Measurements from ENCODE around the gene SLC16A3.

DNA sequence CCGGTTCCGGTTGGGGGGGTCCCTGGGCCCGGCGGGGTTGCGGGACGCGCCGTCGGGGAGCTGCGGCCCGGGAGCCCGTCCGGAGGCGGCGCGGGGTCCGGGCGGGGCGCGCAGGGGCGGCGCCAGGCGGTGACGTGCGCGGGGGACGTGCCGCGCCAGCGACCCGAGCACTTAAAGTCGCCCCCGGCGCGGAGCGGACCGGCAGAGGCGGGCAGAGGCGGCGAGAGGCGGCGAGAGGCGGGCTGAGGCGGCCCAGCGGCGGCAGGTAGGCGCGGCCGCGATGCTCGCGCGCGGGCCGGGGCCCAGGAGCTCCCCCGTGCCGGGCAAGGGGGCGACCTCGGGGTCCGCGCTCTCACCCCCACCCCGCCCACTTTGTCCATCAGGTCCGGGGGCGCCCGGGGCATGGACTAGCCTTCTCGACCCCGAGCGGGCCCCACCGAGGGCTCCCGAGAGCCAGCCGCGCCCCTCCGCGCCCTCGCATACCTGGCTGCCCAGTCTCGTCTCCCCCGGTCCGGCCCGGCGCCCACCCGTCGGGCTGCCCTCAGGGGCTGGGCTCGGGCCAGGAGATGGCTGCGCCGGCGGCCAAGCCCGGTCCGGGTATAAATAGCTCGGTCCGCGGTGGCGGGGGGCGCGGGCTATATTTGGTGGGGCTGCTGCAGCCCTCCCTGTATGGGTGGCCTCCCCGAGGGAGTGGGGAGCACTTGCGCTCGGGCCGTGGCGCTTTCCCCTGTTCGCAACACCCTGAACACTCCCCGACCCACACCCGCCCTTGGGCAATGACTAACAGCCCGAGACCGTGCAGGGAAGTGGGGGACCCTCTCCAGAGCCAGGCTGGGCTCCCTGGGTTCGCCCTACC is at the start of gene SLC16A3:
- TF ChIP-seq POLR2A (IDR thresholded peaks at IDR 0.05): peak; percentile 53 to 94
- TF ChIP-seq, protein P1, sequence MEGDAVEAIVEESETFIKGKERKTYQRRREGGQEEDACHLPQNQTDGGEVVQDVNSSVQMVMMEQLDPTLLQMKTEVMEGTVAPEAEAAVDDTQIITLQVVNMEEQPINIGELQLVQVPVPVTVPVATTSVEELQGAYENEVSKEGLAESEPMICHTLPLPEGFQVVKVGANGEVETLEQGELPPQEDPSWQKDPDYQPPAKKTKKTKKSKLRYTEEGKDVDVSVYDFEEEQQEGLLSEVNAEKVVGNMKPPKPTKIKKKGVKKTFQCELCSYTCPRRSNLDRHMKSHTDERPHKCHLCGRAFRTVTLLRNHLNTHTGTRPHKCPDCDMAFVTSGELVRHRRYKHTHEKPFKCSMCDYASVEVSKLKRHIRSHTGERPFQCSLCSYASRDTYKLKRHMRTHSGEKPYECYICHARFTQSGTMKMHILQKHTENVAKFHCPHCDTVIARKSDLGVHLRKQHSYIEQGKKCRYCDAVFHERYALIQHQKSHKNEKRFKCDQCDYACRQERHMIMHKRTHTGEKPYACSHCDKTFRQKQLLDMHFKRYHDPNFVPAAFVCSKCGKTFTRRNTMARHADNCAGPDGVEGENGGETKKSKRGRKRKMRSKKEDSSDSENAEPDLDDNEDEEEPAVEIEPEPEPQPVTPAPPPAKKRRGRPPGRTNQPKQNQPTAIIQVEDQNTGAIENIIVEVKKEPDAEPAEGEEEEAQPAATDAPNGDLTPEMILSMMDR (IDR thresholded peaks at IDR 0.05): no peak
